NCI-H1694 treated with DMSO at 0.1 percent for 48 hours (cell line): Measurements from ENCODE around the gene CASK.
"Not testable (repeated sequence)": the region's sequence is repeated elsewhere in the genome, so short reads cannot be mapped to it uniquely, and the experiment has no call there.

ENCODE experiments used
- DNase-seq: peaks from one replicate; lab custom pipeline; 2025; lab: John Stamatoyannopoulos, UW

The CASK gene

DNA sequence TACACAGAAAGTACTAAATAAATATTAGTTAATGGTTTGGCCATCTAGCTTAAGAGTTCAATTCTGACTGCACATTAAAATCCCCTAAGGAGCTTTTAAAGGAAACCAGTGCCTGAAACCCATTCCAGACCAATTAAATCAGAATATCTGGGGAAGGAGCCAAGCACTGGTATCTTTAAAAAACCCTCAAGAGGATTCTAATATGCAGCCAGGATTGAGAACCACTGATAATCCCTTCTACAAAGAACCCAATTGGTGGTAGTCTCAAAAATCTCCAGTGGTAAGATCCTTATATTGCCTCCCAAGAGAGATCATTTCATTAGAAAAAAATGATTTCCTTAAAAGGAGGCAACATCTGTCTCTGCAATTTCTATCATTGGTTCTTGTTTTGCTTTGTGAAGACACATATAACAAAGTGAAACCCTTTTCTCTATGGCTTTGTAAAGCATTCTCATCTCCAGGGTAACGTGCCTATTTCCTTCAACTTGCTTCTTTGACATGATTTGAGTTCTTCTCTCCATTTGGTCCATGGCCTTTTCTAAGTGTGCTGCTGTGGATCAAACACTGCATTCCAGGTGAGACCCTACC is 231.1 kb downstream of the CASK start:
- DNase-seq = no peak

DNA sequence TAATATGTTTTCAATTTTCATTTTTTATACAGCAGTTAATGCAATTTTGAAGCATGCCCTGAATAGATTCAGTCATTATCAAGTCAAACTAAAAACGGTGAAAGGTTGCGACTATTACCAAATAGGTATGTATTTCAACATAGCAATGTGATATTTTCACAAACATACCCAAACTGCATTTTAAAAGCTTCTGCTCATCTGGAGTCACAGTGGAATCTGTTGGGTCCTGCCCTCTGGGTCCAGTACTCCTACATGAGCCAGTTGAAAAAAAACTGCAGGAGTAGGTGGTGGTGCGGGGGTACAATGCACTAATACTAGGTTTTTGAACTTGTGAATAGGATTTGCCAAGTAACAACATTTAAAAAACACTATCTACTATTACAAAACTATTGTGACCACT is 233.6 kb downstream of the CASK start:
- DNase-seq = no peak

DNA sequence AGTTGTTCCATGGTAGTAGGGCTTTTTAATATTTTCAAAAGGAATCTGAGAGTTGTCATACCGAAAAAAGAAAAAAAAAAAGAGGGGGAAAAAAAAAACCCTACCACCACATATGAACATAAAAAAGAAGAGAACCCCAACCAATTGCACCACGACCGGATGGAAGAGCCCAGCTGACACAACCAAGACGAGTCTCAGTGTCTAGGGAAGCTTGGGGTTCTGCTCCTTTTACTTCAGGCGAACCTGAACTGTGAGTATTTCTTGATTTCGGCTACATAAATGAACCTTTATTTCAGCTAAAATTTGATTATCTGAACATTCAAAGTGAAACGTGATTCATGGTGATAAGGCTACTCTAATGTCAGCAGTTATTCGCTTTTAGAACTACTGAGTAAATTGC is 234.5 kb downstream of the CASK start, which contains the start of gene GPR34:
Gene GPR34, plus strand, starts transcription at position 139 of the 400 bp plus-strand sequence. CDS start 6,661 bp downstream, outside the sequence.
- DNase-seq = no peak

DNA sequence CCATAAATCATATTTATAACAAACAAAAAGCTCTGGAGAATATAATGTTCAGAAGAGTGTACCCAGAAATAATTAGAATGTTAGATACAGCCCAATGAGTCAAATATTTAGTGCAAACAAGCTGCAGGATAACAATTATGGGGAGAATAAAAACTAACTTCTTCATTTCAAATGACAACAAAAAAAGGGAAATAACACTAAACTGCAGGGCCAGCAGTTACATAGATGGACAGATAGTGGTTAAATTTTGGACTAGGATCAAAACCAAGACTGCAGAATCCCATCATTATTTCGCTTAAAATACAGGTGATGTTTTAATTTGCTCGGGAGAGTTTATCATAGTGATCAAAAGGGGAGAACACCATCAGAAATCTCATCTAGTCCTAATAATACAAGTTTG is 235.2 kb downstream of the CASK start:
- DNase-seq = no peak

DNA sequence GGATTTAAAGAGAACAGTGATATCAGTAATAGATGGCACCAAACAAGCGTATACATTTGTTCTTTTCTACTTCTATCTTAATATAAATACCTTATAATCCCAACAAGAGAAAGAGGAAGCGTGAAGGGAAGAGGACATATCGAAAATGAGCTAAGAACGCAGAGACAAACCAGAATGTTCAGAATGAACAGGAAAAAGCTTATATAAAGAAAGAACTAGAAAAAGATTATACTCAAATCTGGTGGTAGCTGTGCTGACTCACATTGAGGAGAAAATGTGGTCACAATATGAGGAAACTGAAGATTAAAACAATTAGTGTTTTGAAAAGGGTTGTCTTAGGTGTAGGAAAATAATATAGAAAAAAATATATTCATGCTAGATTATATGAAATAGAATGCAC is 236.6 kb downstream of the CASK start:
- no peak for DNase-seq

DNA sequence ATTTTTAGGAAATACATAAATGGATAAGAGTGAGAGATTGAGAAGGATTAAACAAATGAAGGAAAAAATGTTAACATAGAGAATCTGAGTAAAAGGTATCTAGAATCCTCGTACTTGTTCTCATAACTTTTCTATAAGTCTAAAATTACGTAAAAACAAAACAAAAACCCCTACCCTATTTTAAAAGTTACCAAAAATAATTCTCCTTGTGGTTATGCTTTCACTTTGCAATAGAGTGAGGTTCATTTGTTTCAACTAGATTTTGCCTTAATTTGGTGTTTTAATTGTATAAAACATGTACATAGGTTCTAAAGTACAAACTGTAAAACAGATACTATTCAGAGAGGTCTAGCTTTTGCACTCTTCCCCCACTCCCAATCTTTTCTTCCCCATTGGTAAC is 238.4 kb downstream of the CASK start:
- no peak for DNase-seq

DNA sequence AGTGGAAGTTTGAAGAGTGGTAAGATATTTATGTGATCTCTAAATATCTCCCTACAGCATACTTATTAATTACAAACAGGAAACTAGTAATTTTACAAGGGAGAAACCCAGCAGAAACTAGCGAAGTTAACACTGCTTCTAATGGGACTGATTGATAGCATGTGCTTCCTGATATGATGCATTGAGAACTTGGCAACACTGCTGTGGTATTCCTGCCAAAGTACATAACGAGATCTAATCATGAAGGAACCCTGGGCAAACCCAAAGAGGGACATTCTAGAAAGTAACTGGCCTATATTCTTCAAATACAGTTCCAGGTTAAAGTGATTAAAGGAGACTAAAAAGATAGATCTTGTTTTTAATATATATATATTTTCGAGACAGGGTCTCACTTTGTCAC is 239.2 kb downstream of the CASK start:
- DNase-seq = no peak

DNA sequence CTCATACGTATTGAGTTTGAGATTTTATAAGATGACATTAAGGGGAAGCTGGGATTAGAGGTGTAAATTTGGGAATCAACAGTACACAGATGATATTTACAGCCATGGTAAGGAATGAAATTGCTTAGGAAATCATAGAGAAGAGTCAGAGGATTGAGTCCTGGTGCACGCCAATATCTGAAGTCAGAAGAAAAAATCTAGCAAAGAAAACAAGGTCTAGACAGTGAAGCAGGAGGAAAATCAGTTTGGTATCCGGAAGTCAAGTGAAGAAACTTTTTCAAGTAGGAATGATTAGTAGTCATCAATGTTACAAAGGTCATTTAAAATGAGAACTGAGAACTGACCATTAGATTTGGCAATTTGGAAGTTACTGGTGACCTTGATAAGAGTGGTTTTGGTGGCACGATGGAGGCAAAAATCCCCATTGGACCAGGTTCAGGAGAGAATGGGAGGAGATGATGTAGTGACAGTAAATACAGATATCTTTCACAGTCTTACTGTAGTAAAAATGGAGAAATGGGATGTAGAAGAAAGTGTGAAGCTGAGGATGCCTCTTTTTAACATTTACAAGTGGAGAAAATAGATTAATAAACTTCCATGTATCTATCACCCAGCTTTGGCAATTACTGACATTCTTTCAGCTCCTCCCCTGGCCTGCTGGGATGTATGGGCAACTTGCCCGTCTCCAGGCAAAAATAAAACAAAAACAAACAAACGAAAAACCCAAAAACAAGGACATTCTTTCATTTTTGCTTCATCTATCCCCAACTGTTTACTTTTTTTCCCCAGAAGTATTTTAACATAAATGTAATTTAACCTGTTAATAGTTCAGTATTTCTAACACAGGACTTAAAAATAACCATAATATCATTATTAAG is 245.9 kb downstream of the CASK start:
- DNase-seq = no peak

DNA sequence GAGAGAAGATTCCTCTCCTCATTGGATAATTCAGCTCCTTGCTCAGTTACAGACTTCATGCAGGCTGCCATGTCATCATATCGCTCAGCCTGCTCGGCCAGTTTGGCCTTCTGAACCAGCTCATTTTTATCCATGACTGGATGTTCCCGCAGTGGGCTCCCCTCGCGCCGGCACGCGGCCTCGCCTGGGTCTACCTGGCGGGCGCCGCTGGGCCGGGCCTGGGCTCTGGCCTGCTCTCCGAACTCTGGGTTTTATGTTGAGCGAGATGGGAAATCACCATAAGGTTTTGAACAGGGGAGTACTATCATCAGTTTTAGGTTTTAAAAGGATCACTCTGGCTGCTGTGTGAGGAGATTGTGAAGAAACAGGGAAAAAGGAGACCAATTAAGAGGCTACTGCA is 247.0 kb downstream of the CASK start:
- DNase-seq = not testable (repeated sequence)

DNA sequence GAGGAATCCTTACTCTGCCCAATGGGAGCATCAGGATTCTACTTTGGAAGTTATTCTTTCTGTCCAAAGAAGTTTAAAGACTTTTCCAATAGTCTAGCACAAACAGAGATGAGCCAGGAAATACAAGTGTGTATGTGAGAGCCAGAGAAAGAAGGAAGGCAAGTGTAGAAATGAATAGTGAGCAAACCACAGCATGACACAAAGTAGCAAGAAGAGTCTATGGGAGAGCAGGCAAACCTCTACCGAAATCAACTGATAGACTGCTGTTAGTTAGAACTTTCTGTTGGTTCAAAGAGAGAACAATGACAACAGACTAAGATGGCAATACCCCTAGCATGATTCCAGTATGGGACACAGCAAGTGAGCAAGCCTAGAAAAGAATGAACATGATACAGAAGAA is 250.7 kb downstream of the CASK start:
- no peak for DNase-seq

DNA sequence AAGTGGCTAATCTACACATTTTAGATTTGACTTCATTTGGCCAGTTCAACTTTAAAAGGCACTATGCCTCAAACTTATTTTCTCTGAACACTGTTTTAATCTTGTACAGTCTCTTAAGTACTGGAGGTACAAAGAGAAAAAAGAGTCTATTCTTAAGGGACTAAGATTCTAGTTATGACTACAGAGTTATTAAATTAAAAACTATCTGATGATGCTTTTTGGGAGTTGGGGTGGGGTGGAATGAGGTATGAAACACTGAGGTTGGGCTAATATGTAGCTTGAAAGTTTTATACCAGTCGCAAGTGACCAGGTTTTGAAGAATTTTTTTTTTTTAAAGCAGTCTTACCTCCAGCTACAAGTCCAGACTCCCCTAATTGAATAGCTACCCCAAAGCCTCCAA is 252.3 kb downstream of the CASK start:
- DNase-seq = no peak

DNA sequence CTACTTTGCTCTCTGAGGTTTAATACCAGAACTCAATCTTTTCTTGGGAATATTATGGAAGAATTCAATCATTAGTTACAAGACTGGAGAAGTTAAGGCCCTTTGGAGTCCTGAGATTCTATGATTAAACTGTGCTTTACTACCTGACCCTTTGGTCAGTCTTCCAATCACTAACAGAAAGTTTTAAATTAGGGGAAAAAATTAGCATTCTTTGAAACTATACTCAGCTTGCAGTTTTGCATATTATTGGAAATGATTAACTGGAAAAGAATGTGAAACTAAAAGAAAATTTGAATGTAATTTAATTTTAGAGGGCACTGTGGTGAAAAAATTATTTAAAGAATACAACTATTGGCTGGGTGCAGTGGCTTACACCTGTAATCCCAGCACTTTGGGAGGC is 253.2 kb downstream of the CASK start:
- DNase-seq = no peak

DNA sequence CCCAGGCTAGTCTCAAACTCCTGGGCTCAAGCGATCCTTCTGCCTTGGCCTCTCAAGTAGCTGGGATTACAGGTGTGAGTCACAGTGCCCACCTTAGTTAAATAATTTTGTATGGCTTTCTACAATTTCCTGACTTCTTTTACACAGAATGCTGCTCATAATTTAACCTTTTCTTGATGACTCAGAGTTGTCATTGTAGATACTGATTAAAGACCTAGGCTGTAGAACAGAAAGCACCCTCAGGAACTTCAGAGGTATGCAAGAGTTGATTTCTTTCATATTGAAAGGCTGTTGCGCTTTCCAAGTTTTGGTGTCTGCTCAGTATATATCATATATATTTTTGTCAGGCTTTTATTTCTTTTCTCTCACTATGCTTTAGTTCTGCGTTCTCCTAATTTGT is 255.7 kb downstream of the CASK start:
- DNase-seq = no peak

DNA sequence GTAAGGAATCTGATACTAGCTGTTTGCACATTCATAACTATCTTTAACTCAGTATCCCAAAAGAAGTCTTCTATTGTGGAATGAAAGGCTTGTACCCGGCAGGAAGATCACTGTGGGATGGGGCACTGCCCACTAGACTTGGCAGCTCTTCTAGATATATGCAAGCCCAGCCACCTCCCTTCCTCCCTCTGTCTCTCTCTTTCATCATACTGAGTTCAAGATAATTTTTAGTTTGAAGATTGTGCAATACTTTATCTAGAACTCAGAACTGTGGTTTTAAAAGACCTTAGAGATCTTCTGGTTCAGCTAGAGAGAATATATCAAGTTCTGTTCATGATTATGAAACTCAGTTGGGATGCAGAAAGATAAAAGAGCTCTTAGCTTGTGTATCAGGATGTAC is 257.1 kb downstream of the CASK start:
- DNase-seq = no peak

DNA sequence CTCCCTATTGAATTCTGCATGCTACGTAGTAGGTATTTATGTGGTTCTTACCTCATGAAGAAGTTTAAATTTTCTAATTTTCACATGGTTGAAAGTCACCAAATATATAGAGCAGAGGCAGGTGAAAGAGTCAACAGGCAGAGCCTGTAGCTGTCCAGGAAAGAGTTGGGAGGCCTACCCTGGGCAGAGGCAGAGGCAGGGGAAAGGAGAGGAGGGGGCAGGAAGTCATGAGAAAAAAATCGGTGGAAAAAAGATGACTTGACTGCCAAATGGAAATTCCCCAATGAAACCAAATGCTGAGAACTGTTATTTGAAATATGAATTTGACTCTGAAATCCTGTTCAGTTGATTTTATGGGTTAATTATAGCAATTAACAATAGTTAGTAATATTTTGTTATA is 257.7 kb downstream of the CASK start:
- no peak for DNase-seq

DNA sequence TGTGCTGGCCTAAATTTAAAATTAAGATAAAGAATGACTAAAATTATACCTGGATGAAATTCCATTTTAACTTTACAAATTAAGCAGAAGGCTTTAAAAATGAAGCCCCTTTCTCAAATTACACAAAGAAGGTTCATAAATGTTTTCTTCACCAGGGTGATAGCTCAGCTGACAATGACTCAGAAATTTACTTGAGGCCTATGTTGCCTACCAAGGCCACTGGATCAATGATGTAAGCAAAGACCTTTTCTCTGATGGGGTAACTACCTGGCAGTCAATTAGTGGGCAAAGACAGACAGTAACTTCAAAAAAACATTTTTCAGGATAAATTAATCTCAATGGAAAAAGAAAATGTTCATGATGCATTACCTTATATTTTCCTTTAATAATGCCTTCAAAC is 258.4 kb downstream of the CASK start:
- DNase-seq = no peak

DNA sequence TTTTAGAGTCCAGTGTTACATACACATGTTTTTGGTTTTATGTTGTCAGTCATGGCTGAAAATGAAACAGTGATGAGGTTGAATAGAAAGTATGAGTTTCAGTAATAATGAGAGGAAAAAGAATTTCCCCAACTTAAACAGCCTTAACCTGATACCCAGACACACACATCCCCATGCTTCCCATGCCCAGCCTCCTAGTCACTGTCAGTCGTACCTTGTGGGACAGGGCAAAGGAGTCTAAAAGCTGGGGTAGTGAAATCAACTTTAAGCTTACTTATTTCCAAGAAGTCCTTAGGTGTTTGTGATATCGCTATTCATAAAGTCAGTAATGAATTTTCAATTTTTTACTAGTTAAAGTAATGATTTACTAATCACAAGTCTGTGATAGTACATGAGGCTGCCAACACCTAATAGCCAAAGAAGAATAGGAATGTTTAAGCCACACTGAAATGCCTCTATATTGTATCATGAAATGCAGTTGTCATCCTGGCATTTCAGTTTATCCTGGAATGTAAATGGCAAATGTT is 258.9 kb downstream of the CASK start:
- DNase-seq = no peak

DNA sequence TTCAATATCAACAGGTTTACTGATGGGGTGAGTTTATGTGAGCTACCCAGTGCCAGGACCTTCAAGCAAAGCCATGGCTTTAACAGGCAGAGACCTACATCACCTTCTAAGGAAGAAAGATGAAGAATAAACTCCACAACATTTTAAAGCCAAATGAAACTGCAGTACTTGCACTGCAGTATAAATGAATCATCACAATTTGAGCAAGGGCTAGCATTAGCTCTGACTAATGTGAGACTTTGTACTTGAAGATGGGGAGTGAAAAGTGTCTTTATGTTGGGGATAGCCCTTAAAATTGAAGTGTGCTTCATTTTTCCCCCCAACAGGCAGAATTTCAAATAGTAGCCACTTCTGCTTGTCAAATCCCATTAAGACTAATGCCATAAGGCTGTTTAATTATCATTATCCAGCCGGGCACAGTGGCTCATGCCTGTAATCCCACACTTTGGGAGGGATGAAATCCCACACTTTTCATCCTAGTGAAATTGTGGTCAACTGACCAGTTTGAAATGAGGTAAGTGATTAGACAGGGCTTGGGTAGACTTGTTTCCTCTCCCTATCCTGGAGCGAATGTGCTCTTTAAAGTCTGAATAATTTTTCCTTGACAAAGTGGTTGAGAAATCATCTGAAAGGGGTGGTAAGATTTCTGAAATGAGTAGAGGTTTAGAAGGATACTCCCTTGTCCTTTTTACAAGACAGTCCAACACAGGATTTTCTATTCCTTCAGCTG is 261.8 kb downstream of the CASK start:
- no peak for DNase-seq

DNA sequence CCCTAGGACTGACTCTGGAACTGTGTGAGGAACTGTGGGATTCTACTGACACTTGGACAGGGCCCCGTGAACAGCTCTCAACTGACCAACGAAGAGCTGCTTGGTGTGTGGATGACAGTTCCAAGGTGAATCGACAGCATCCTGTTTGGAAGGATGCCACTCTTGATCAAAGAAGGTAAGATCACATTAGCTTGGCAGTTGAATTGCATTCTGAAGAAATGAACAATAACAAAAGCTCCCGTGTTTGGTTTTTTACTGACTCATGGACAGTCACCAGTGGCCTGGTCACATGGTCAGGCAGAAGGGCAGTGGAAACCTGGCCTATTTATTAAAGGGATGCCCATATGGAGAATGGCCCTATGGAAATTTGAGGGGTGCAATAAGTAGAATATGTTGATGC is 267.7 kb downstream of the CASK start:
- DNase-seq = no peak

DNA sequence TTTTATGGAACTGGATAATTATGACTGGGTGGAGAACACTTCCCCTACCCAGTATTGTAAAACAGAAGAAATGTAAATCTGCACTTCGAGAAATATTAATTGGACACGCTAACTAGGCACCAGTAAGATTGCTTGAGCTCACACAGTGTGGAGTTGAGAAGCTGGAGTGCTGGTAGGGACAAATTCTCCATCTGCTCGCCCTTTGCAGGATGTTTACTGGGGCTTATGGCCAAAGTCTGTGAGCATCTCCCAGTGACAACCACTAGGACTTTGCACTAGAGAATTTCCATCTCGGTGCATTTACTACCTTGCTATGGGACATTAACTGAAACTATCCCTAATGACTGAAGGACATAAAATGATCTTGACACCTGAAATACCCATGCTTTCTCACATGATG is 268.3 kb downstream of the CASK start:
- no peak for DNase-seq

DNA sequence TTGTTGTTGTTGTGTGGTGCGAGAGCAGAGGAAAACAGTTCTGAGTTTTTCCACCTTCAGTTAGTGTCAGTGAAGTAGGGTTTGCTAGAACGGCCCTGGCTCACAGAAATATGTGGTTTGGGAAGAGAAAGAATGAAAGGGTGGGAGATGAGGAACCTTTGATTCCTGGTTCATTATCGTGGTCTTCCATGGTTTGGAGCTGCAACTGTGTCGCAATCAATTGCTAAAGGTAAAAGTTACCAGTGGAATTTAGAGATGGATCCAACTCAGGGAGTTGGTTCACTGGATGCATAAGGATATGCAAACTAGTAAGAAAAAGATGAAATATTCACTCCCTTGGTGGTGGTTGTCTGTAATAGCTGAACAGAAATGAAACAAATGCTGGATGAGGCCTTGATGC is 270.2 kb downstream of the CASK start:
- no peak for DNase-seq

DNA sequence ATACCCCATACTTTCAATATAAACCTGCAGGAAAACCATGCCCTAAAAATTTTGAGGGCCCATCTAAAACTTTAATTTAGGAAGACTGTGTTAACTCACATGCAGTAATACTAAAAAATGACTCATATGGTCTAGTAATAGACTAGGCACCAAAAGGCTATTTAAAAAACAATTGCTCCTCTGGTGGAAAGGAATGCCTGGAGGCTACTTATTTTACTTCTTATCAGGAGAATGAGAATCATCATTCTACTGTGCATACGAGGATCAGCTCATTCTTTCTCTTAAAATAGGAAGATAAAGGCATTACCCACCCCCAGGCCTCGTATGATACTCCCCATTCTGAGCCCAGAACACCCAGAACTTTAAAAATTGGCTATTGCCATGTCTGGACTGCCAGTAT is 277.2 kb downstream of the CASK start:
- DNase-seq = not testable (repeated sequence)

DNA sequence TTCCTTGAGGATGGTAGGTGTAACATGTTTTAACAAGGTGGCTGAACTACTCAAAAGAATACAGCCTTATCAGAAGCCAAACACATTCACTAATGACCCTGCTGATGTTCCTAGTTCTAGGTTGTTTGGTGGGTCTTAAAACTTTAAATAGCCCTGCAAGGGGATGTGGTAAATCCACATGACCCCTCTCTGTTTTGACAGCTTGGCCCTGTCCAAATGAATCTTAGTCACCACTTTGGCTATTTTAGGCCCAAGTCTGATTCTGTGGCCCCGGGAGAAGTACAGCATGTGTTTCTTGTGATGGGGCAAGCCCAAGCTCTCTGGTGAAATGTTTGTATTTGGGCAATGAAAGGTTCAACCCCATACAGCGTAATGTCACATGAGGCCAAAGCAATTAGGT is 289.1 kb downstream of the CASK start:
- DNase-seq = no peak
